GM23338 (cell line): ENCODE measurements around the gene SCIN. TPM values are rescaled to one million over a fixed set of nuclear protein-coding genes. Genes with fewer than 3 reads are reported as not detected.

Experiments used
- ATAC-seq: fragments of 200-7000 bp; cut with Tn5 transposase; 3 replicates; pipeline ENCODE4 v1.9.1; 2020
- DNase-seq: peaks from one replicate; pipeline ENCODE4 v3.0.0-alpha.2; 2015; ENCODE audit warnings: low spot score
- H2AFZ ChIP-seq: fragments of 200-600 bp; sonication (generic); 2 replicates; pipeline ENCODE4 v1.8.0; 2016; ENCODE audit warnings: antibody characterized with exemption, mild to moderate bottlenecking, moderate library complexity
- H3F3A ChIP-seq: fragments of 200-600 bp; sonication (generic); replicated peaks from 2 replicates; pipeline ENCODE4 v1.8.0; 2017; ENCODE audit warnings: antibody characterized with exemption, mixed run types, low read depth
- H3K27ac ChIP-seq: fragments of 200-600 bp; sonication (generic); 2 replicates; pipeline ENCODE4 v1.6.1; 2016; ENCODE audit warnings: low read depth
- H3K27me3 ChIP-seq: fragments of 200-600 bp; sonication (generic); 2 replicates; pipeline ENCODE4 v1.8.0; 2016; ENCODE audit warnings: mild to moderate bottlenecking, mixed run types, moderate library complexity; ENCODE audit not compliant: insufficient read depth
- H3K36me3 ChIP-seq: fragments of 200-600 bp; sonication (generic); 2 replicates; pipeline ENCODE4 v1.8.0; 2016; ENCODE audit warnings: mild to moderate bottlenecking; ENCODE audit not compliant: insufficient read depth
- H3K4me1 ChIP-seq: fragments of 200-600 bp; sonication (generic); 2 replicates; pipeline ENCODE4 v1.8.0; 2016; ENCODE audit warnings: mild to moderate bottlenecking, moderate library complexity; ENCODE audit not compliant: insufficient read depth
- H3K4me2 ChIP-seq: fragments of 200-600 bp; sonication (generic); 2 replicates; pipeline ENCODE4 v1.7.1; 2017; ENCODE audit warnings: mixed run types
- H3K4me3 ChIP-seq: fragments of 200-600 bp; sonication (generic); 2 replicates; pipeline ENCODE4 v1.6.1; 2016; ENCODE audit warnings: mixed run types
- H3K79me2 ChIP-seq: fragments of 200-600 bp; sonication (generic); replicated peaks from 2 replicates; pipeline ENCODE4 v1.8.0; 2017; ENCODE audit warnings: mild to moderate bottlenecking; ENCODE audit not compliant: insufficient read depth
- H3K9me2 ChIP-seq: fragments of 200-600 bp; sonication (generic); 2 replicates; pipeline ENCODE4 v1.8.0; 2017; ENCODE audit not compliant: insufficient read depth
- H4K20me1 ChIP-seq: fragments of 200-600 bp; sonication (generic); replicated peaks from 2 replicates; pipeline ENCODE4 v1.8.0; 2017; ENCODE audit warnings: mild to moderate bottlenecking; ENCODE audit not compliant: insufficient read depth
- H3K27ac Mint-ChIP-seq: 2 replicates; pipeline ENCODE4 v1.8.0; 2020; ENCODE audit warnings: inconsistent platforms, mild to moderate bottlenecking, moderate library complexity, mixed read lengths
- H3K27me3 Mint-ChIP-seq: 3 replicates; pipeline ENCODE4 v1.8.0; 2022; ENCODE audit warnings: low read depth, mild to moderate bottlenecking, moderate library complexity, mixed read lengths, inconsistent platforms; ENCODE audit not compliant: insufficient read depth, poor library complexity
- H3K36me3 Mint-ChIP-seq: 3 replicates; pipeline ENCODE4 v1.8.0; 2021; ENCODE audit warnings: low read depth, mild to moderate bottlenecking, inconsistent platforms, moderate library complexity, mixed read lengths
- H3K4me1 Mint-ChIP-seq: 3 replicates; pipeline ENCODE4 v1.8.0; 2020; ENCODE audit warnings: mild to moderate bottlenecking, inconsistent platforms, mixed read lengths
- H3K4me3 Mint-ChIP-seq: 3 replicates; pipeline ENCODE4 v1.8.0; 2021; ENCODE audit warnings: moderate library complexity, mild to moderate bottlenecking, inconsistent platforms, mixed read lengths
- H3K9me3 Mint-ChIP-seq: 3 replicates; pipeline ENCODE4 v1.8.0; 2020; ENCODE audit warnings: moderate library complexity, mild to moderate bottlenecking, inconsistent platforms, mixed read lengths
- CREB1 ChIP-seq: fragments of 250-450 bp; sonication (Bioruptor Pico); IDR thresholded peaks from 2 replicates; pipeline ENCODE4 v1.5.0; 2020; ENCODE audit warnings: low read depth, mild to moderate bottlenecking, moderate library complexity
- CTCF ChIP-seq, 2 experiments: fragments of 200-600 bp in 1 of 2; sonication (generic) in 1 of 2; conservative IDR thresholded peaks; 2 replicates each; pipeline versions ENCODE4 v1.5.1 to v1.6.1; 2016 to 2017; ENCODE audit warnings: antibody characterized with exemption in 2 of 2, low read depth in 2 of 2, mild to moderate bottlenecking in 2 of 2, moderate library complexity in 1 of 2
- EZH2 ChIP-seq: fragments of 200-600 bp; sonication (generic); IDR thresholded peaks from one replicate; pipeline ENCODE4 v1.8.0; 2017; ENCODE audit warnings: antibody characterized with exemption, mild to moderate bottlenecking, low read depth; ENCODE audit not compliant: unreplicated experiment
- EZH2phosphoT487 ChIP-seq: fragments of 200-600 bp; sonication (generic); IDR thresholded peaks from one replicate; pipeline ENCODE4 v1.8.1; 2018; ENCODE audit warnings: antibody characterized with exemption; ENCODE audit not compliant: unreplicated experiment
- JUNB ChIP-seq: IDR thresholded peaks from one replicate; pipeline ENCODE4 v1.6.1; 2016; ENCODE audit warnings: antibody characterized with exemption; ENCODE audit not compliant: unreplicated experiment
- NANOG ChIP-seq: IDR thresholded peaks from 2 replicates; pipeline ENCODE4 v1.6.1; 2016; ENCODE audit warnings: antibody characterized with exemption, borderline replicate concordance
- POLR2AphosphoS5 ChIP-seq: IDR thresholded peaks from 2 replicates; pipeline ENCODE4 v1.6.1; 2016; ENCODE audit warnings: antibody characterized with exemption, low read depth
- REST ChIP-seq: IDR thresholded peaks from one replicate; pipeline ENCODE4 v1.6.1; 2018; ENCODE audit warnings: antibody characterized with exemption; ENCODE audit not compliant: unreplicated experiment
- STAT1 ChIP-seq: IDR thresholded peaks from one replicate; pipeline ENCODE4 v1.6.1; 2016; ENCODE audit warnings: antibody characterized with exemption; ENCODE audit not compliant: unreplicated experiment
- ZNF114 ChIP-seq: fragments of 250-450 bp; sonication (Bioruptor Pico); IDR thresholded peaks from 2 replicates; pipeline ENCODE4 v1.5.0; 2020; ENCODE audit warnings: mild to moderate bottlenecking, moderate library complexity
- ZNF331 ChIP-seq: fragments of 250-450 bp; sonication (Bioruptor Pico); IDR thresholded peaks from 2 replicates; pipeline ENCODE4 v1.5.0; 2020; ENCODE audit warnings: low read depth, mild to moderate bottlenecking, moderate library complexity
- polyA plus RNA-seq: library from polyadenylated mRNA; unstranded; fragments of >200 nt; fragmentation: Nextera tagmentation; extraction: Ambion mirVana; gene quantifications from 2 replicates; pipeline ENCODE4 v1.2.1, GENCODE V29; 2016
- total RNA-seq: library from RNA; depleted of rRNA; stranded (reverse); fragments of >200 nt; shearing (Covaris generic); gene quantifications from 2 replicates; pipeline ENCODE4 v1.2.3, GENCODE V29; 2014
- TF ChIP-seq, protein P1 (sequence below): IDR thresholded peaks from 2 replicates; pipeline ENCODE4 v1.6.1; 2016; ENCODE audit warnings: antibody characterized with exemption
- TF ChIP-seq, protein P2 (sequence below): fragments of 250-450 bp; sonication (Bioruptor Pico); IDR thresholded peaks from 2 replicates; pipeline ENCODE4 v1.5.0; 2020; ENCODE audit warnings: mild to moderate bottlenecking, moderate library complexity

SCIN gene
- total and polyA plus RNA-seq, 2 experiments from 2014 or later, result 0.80 to 0.92 TPM

GRCh38 chr7:12629816-12630512 is 59.4 kb downstream of the SCIN start:
- H3K4me1 Mint-ChIP-seq, result no peaks in the 10 kb centered on the region; the same call in 1 of the 3 replicates
- Histone ChIP-seq H3F3A (no peaks in the 10 kb centered on the region), H3K4me1 (no peaks in the 10 kb centered on the region), H2AFZ (no peak overlapping the region), H4K20me1 (no peaks in the 10 kb centered on the region), H3K4me2 (no peak overlapping the region), H3K4me3 (no peak overlapping the region), H3K9me2 (no peaks in the 10 kb centered on the region), H3K27me3 (no peaks in the 10 kb centered on the region), H3K79me2 (no peaks in the 10 kb centered on the region), H3K27ac (no peak overlapping the region), H3K36me3 (no peaks in the 10 kb centered on the region)
- no peak overlapping the region for H3K27ac Mint-ChIP-seq
- no peak for TF ChIP-seq EZH2phosphoT487
- TF ChIP-seq NANOG, result no peak
- TF ChIP-seq STAT1, result no peak
- no peak for TF ChIP-seq CTCF (conservative IDR thresholded peaks at IDR 0.05; ENCODE audit: low read depth in 2 of 2)
- no peak for TF ChIP-seq JUNB
- no peak for TF ChIP-seq ZNF114
- TF ChIP-seq EZH2, result no peak
- no peak for TF ChIP-seq POLR2AphosphoS5
- no peak for TF ChIP-seq REST
- no peak for TF ChIP-seq CREB1 (CRISPR knock-in tag)
- TF ChIP-seq, protein P1, sequence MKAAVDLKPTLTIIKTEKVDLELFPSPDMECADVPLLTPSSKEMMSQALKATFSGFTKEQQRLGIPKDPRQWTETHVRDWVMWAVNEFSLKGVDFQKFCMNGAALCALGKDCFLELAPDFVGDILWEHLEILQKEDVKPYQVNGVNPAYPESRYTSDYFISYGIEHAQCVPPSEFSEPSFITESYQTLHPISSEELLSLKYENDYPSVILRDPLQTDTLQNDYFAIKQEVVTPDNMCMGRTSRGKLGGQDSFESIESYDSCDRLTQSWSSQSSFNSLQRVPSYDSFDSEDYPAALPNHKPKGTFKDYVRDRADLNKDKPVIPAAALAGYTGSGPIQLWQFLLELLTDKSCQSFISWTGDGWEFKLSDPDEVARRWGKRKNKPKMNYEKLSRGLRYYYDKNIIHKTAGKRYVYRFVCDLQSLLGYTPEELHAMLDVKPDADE, result no peak
- TF ChIP-seq, protein P2, sequence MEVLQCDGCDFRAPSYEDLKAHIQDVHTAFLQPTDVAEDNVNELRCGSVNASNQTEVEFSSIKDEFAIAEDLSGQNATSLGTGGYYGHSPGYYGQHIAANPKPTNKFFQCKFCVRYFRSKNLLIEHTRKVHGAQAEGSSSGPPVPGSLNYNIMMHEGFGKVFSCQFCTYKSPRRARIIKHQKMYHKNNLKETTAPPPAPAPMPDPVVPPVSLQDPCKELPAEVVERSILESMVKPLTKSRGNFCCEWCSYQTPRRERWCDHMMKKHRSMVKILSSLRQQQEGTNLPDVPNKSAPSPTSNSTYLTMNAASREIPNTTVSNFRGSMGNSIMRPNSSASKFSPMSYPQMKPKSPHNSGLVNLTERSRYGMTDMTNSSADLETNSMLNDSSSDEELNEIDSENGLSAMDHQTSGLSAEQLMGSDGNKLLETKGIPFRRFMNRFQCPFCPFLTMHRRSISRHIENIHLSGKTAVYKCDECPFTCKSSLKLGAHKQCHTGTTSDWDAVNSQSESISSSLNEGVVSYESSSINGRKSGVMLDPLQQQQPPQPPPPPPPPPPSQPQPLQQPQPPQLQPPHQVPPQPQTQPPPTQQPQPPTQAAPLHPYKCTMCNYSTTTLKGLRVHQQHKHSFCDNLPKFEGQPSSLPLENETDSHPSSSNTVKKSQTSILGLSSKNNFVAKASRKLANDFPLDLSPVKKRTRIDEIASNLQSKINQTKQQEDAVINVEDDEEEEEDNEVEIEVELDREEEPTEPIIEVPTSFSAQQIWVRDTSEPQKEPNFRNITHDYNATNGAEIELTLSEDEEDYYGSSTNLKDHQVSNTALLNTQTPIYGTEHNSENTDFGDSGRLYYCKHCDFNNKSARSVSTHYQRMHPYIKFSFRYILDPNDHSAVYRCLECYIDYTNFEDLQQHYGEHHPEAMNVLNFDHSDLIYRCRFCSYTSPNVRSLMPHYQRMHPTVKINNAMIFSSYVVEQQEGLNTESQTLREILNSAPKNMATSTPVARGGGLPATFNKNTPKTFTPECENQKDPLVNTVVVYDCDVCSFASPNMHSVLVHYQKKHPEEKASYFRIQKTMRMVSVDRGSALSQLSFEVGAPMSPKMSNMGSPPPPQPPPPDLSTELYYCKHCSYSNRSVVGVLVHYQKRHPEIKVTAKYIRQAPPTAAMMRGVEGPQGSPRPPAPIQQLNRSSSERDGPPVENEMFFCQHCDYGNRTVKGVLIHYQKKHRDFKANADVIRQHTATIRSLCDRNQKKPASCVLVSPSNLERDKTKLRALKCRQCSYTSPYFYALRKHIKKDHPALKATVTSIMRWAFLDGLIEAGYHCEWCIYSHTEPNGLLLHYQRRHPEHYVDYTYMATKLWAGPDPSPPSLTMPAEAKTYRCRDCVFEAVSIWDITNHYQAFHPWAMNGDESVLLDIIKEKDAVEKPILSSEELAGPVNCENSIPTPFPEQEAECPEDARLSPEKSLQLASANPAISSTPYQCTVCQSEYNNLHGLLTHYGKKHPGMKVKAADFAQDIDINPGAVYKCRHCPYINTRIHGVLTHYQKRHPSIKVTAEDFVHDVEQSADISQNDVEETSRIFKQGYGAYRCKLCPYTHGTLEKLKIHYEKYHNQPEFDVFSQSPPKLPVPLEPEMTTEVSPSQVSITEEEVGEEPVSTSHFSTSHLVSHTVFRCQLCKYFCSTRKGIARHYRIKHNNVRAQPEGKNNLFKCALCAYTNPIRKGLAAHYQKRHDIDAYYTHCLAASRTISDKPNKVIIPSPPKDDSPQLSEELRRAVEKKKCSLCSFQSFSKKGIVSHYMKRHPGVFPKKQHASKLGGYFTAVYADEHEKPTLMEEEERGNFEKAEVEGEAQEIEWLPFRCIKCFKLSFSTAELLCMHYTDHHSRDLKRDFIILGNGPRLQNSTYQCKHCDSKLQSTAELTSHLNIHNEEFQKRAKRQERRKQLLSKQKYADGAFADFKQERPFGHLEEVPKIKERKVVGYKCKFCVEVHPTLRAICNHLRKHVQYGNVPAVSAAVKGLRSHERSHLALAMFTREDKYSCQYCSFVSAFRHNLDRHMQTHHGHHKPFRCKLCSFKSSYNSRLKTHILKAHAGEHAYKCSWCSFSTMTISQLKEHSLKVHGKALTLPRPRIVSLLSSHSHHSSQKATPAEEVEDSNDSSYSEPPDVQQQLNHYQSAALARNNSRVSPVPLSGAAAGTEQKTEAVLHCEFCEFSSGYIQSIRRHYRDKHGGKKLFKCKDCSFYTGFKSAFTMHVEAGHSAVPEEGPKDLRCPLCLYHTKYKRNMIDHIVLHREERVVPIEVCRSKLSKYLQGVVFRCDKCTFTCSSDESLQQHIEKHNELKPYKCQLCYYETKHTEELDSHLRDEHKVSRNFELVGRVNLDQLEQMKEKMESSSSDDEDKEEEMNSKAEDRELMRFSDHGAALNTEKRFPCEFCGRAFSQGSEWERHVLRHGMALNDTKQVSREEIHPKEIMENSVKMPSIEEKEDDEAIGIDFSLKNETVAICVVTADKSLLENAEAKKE (CRISPR knock-in tag), result no peak
- no peak for TF ChIP-seq ZNF331
- no peak overlapping the region for H3K4me3 Mint-ChIP-seq
- H3K27me3 Mint-ChIP-seq, result peaks cover 2% of the 10 kb centered on the region
- no peaks in the 10 kb centered on the region for H3K9me3 Mint-ChIP-seq
- DNase-seq (no peak), ATAC-seq (no peak)
- H3K36me3 Mint-ChIP-seq, result no peaks in the 10 kb centered on the region
